ENCODE results near the gene KIF17. TPM values are rescaled to one million over a fixed set of nuclear protein-coding genes. Genes with fewer than 3 reads are reported as not detected.

KIF17 gene
- total and polyA plus RNA-seq, 4 donors: 0.49 to 3.2 (median 2.6) TPM

DNA sequence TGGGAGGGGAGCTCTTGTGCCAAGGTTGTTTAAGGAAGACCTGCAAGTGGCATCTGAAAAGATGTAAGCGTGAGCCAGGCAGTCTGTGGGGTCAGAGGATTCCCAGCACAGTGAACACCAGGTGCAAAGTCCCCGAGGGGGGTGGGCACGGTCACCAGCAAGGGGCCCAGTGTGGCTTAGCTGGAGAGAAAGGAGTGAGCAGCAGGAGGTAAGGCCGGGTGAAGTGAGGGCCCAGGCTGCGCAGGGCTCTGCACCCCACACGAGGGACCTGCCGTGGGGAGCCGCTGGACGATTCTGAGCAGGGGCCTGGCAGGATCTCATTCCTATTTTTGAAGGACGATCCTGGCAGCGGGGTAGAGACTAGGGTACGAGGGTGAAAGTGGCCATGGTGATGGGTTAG is 60.8 kb downstream of the KIF17 start:
- intact Hi-C loops (cut with DNase I): no loop called here
- 87 to 91% methylated on average over 11 to 12 of the region's 12 CpGs for WGBS, 2 donors
- Histone ChIP-seq H3K4me1 (ENCODE audit: control insufficient read depth in 1 of 2, insufficient read depth in 2 of 2, low read length in 2 of 2) (no peaks in the 10 kb centered on the region), H3K9me3 (ENCODE audit: control insufficient read depth, low read length) (no peaks in the 10 kb centered on the region), H3K27me3 (ENCODE audit: control insufficient read depth in 1 of 2, insufficient read depth in 2 of 2, low read length in 1 of 2) (no peaks in the 10 kb centered on the region), H3K36me3 (ENCODE audit: control insufficient read depth in 1 of 2, insufficient read depth in 2 of 2, low read length in 1 of 2) (peaks cover 3 to 16% of the 10 kb centered on the region in 2 donors), H3K27ac (ENCODE audit: low read depth in 1 of 2, low read length in 2 of 2) (no peak overlapping the region), H3K4me3 (ENCODE audit: low read length in 2 of 2) (no peak overlapping the region)
- ATAC-seq (ENCODE audit: low FRiP score) (no peak), DNase-seq (no peak)

DNA sequence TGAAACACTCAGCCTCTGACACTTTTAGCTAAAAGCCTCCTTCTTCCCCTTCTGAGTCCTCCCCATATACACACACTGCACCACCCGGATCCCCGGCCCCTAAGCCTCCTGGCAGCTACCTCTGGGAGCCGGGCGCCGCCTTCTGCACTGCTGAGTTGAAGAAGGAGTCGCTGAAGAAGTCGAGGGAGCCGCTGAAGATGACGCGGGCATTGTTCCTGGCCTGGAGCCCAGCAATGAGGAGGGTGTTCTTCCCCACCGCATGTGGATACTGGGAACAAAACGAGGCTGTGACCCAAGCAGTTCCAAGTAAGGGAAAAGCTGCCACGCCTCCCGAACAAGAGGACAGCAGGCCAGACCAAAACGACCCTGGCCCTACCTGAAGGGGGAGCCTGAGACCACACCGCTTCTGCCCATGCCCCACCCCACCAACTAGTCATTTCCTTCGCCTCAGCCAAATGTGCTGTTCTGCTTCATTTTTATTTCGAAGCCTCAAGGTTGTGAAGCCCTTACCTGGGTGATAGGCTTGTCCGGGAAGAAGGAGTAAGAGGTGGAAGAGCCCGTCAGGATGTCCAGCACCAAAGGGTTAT is 63.6 kb downstream of the KIF17 start:
- Histone ChIP-seq H3K9me3 (ENCODE audit: control insufficient read depth, low read length) (no peaks in the 10 kb centered on the region), H3K36me3 (ENCODE audit: control insufficient read depth in 1 of 2, insufficient read depth in 2 of 2, low read length in 1 of 2) (peaks cover 3 to 28% of the 10 kb centered on the region in 2 donors), H3K4me3 (ENCODE audit: low read length in 2 of 2) (no peak overlapping the region), H3K4me1 (ENCODE audit: control insufficient read depth in 1 of 2, insufficient read depth in 2 of 2, low read length in 2 of 2) (no peaks in the 10 kb centered on the region), H3K27me3 (ENCODE audit: control insufficient read depth in 1 of 2, insufficient read depth in 2 of 2, low read length in 1 of 2) (no peaks in the 10 kb centered on the region), H3K27ac (ENCODE audit: low read depth in 1 of 2, low read length in 2 of 2) (no peak overlapping the region)
- intact Hi-C loops (cut with DNase I): no loop called here
- WGBS, 2 donors: 75 to 80% methylated on average over 20 of the region's 20 CpGs
- no peak for ATAC-seq (ENCODE audit: low FRiP score)
- DNase-seq: no peak

DNA sequence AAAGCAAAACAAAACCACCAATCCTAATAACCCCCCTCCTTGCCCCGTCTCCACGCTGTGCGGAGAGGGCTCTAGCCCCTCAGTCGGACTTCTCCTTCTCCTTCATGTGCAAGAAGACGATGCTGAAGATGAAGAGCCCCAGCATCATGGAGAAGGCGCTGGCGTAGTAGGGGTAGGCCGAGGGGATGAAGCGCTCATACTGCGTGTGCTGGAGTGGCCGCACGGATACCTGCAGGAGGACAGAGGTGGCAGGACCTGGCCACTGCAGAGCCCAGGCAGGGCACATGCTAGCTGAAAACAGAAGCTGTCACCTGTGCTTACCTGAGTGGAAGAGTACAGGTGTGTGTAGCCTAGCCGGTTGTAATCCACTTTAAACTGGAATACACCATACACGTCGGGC is 65.5 kb downstream of the KIF17 start:
- 94 to 96% methylated on average over 15 of the region's 15 CpGs for WGBS, 2 donors

DNA sequence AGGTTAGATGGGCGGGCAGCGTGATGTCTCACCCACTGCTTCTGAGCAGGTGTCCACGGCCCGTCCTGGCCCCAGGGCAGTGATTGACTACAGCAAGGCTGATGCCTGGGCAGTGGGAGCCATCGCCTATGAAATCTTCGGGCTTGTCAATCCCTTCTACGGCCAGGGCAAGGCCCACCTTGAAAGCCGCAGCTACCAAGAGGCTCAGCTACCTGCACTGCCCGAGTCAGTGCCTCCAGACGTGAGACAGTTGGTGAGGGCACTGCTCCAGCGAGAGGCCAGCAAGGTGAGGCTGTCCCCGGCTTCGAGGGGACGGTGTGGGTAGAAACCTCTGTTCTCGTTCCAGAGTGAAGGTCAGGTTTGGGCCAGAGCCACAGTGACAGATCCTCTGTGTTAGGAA is 68.9 kb downstream of the KIF17 start:
- ATAC-seq (ENCODE audit: low FRiP score) (no peak), DNase-seq (no peak)
- intact Hi-C loops (cut with DNase I): no loop called here
- H3K9me3 ChIP-seq (ENCODE audit: control insufficient read depth, low read length): no peaks in the 10 kb centered on the region
- peaks cover 3 to 30% of the 10 kb centered on the region in 2 donors for H3K36me3 ChIP-seq (ENCODE audit: control insufficient read depth in 1 of 2, insufficient read depth in 2 of 2, low read length in 1 of 2)
- H3K27ac ChIP-seq (ENCODE audit: low read depth in 1 of 2, low read length in 2 of 2): no peak overlapping the region
- H3K4me3 ChIP-seq (ENCODE audit: low read length in 2 of 2): no peak overlapping the region
- H3K4me1 ChIP-seq (ENCODE audit: control insufficient read depth in 1 of 2, insufficient read depth in 2 of 2, low read length in 2 of 2): no peaks in the 10 kb centered on the region
- no peaks in the 10 kb centered on the region for H3K27me3 ChIP-seq (ENCODE audit: control insufficient read depth in 1 of 2, insufficient read depth in 2 of 2, low read length in 1 of 2)
- WGBS, 2 donors: 89 to 92% methylated on average over 15 of the region's 15 CpGs

More for the DNA sequence above, 65.5 kb downstream of the KIF17 start:
- H3K27me3 ChIP-seq (ENCODE audit: control insufficient read depth in 1 of 2, insufficient read depth in 2 of 2, low read length in 1 of 2): no peaks in the 10 kb centered on the region
- H3K4me1 ChIP-seq (ENCODE audit: control insufficient read depth in 1 of 2, insufficient read depth in 2 of 2, low read length in 2 of 2): no peaks in the 10 kb centered on the region
- DNase-seq (peak in 1 of 2 donors; percentile 46), ATAC-seq (ENCODE audit: low FRiP score) (no peak)
- H3K27ac ChIP-seq (ENCODE audit: low read depth in 1 of 2, low read length in 2 of 2): no peak overlapping the region
- peaks cover 3 to 31% of the 10 kb centered on the region in 2 donors for H3K36me3 ChIP-seq (ENCODE audit: control insufficient read depth in 1 of 2, insufficient read depth in 2 of 2, low read length in 1 of 2)
- H3K4me3 ChIP-seq (ENCODE audit: low read length in 2 of 2): no peak overlapping the region
- intact Hi-C loops (cut with DNase I): no loop called here
- H3K9me3 ChIP-seq (ENCODE audit: control insufficient read depth, low read length): no peaks in the 10 kb centered on the region

DNA sequence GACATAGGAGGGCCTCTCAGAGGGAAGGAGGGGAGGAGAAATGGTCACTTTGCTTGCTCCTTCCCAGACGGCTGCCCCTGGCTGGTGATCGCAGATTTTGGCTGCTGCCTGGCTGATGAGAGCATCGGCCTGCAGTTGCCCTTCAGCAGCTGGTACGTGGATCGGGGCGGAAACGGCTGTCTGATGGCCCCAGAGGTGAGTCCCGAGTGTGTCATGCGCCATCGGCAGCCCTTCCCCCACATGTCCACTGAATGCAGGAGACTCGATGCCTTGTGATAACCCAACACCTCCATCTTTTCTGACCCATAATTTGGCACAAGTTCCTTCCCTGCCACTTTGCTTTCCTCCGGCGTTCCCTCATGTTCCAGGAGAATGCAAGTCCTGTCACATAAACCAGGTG is 69.4 kb downstream of the KIF17 start:
- Histone ChIP-seq H3K36me3 (ENCODE audit: control insufficient read depth in 1 of 2, insufficient read depth in 2 of 2, low read length in 1 of 2) (peaks cover 3 to 28% of the 10 kb centered on the region in 2 donors), H3K4me3 (ENCODE audit: low read length in 2 of 2) (no peak overlapping the region), H3K27ac (ENCODE audit: low read depth in 1 of 2, low read length in 2 of 2) (no peak overlapping the region), H3K9me3 (ENCODE audit: control insufficient read depth, low read length) (no peaks in the 10 kb centered on the region), H3K4me1 (ENCODE audit: control insufficient read depth in 1 of 2, insufficient read depth in 2 of 2, low read length in 2 of 2) (no peaks in the 10 kb centered on the region), H3K27me3 (ENCODE audit: control insufficient read depth in 1 of 2, insufficient read depth in 2 of 2, low read length in 1 of 2) (no peaks in the 10 kb centered on the region)
- 85 to 86% methylated on average over 13 of the region's 13 CpGs for WGBS, 2 donors
- no peak for DNase-seq
- no peak for ATAC-seq (ENCODE audit: low FRiP score)
- intact Hi-C loops (cut with DNase I): no loop called here

DNA sequence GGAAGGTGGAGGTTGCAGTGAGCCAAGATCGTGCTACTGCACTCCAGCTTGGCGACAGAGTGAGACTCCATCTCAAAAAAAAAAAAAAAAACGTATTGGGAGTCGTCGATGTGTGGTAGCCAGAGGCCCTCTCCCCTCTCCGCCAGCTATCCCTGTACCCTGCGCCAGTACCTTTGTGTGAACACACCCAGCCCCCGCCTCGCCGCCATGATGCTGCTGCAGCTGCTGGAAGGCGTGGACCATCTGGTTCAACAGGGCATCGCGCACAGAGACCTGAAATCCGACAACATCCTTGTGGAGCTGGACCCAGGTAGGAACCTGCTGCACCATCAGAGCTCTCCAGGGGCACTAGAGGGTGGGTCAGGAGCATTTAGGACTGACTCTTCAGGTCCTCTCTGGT is 72.4 kb downstream of the KIF17 start:
- peaks cover 0 to 19% of the 10 kb centered on the region in 2 donors for H3K36me3 ChIP-seq (ENCODE audit: control insufficient read depth in 1 of 2, insufficient read depth in 2 of 2, low read length in 1 of 2)
- no peak overlapping the region for H3K4me3 ChIP-seq (ENCODE audit: low read length in 2 of 2)
- DNase-seq: no peak
- no peaks in the 10 kb centered on the region for H3K9me3 ChIP-seq (ENCODE audit: control insufficient read depth, low read length)
- no peak overlapping the region for H3K27ac ChIP-seq (ENCODE audit: low read depth in 1 of 2, low read length in 2 of 2)
- H3K4me1 ChIP-seq (ENCODE audit: control insufficient read depth in 1 of 2, insufficient read depth in 2 of 2, low read length in 2 of 2): no peaks in the 10 kb centered on the region
- WGBS, 2 donors: 89% methylated on average over 12 to 14 of the region's 14 CpGs
- no peak for ATAC-seq (ENCODE audit: low FRiP score)
- no peaks in the 10 kb centered on the region for H3K27me3 ChIP-seq (ENCODE audit: control insufficient read depth in 1 of 2, insufficient read depth in 2 of 2, low read length in 1 of 2)
- intact Hi-C loops (cut with DNase I): no loop called here

DNA sequence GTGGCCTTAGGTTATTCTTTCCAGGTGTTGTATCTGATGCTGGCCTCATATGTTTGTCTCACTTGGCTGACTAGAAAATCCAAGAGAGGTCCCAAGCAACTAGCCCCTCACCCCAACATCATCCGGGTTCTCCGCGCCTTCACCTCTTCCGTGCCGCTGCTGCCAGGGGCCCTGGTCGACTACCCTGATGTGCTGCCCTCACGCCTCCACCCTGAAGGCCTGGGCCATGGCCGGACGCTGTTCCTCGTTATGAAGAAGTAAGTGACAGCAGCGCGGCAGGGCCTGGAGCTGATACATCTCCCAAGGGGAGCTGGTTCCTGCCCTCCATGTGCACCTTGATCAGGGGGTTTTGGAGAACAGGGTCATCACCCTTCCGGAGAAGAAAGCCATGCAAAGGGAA is 73.4 kb downstream of the KIF17 start:
- Histone ChIP-seq H3K4me3 (ENCODE audit: low read length in 2 of 2) (no peak overlapping the region), H3K36me3 (ENCODE audit: control insufficient read depth in 1 of 2, insufficient read depth in 2 of 2, low read length in 1 of 2) (peaks cover 0 to 15% of the 10 kb centered on the region in 2 donors), H3K27ac (ENCODE audit: low read depth in 1 of 2, low read length in 2 of 2) (no peak overlapping the region), H3K9me3 (ENCODE audit: control insufficient read depth, low read length) (no peaks in the 10 kb centered on the region), H3K4me1 (ENCODE audit: control insufficient read depth in 1 of 2, insufficient read depth in 2 of 2, low read length in 2 of 2) (no peaks in the 10 kb centered on the region), H3K27me3 (ENCODE audit: control insufficient read depth in 1 of 2, insufficient read depth in 2 of 2, low read length in 1 of 2) (no peaks in the 10 kb centered on the region)
- ATAC-seq (ENCODE audit: low FRiP score) (no peak), DNase-seq (no peak)
- 91 to 93% methylated on average over 13 of the region's 13 CpGs for WGBS, 2 donors
- intact Hi-C loops (cut with DNase I): no loop called here

DNA sequence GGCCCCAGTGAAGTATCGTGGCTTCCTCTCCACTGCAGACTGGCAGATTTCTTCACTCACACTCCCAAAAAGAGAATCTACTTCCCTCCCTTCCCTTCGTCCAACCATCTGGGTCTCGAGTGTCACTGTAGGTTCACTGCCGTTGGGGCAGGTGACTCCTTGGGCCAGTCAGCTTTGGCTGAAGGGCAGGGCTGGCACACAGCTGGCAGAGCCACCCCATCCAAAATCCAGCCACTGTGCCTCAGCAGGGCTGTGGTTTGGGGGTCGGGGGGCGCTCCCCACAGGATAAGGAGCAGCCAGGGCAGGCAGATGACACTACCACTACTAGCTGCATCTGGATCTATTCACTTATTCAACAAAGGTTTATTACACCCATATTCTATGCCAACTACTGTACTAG is 74.7 kb downstream of the KIF17 start:
- H3K9me3 ChIP-seq (ENCODE audit: control insufficient read depth, low read length): no peaks in the 10 kb centered on the region
- WGBS, 2 donors: 68 to 83% methylated on average over 6 of the region's 6 CpGs
- no peaks in the 10 kb centered on the region for H3K4me1 ChIP-seq (ENCODE audit: control insufficient read depth in 1 of 2, insufficient read depth in 2 of 2, low read length in 2 of 2)
- ATAC-seq (ENCODE audit: low FRiP score) (no peak), DNase-seq (no peak)
- peaks cover 0 to 12% of the 10 kb centered on the region in 2 donors for H3K36me3 ChIP-seq (ENCODE audit: control insufficient read depth in 1 of 2, insufficient read depth in 2 of 2, low read length in 1 of 2)
- no peak overlapping the region for H3K27ac ChIP-seq (ENCODE audit: low read depth in 1 of 2, low read length in 2 of 2)
- H3K4me3 ChIP-seq (ENCODE audit: low read length in 2 of 2): no peak overlapping the region
- H3K27me3 ChIP-seq (ENCODE audit: control insufficient read depth in 1 of 2, insufficient read depth in 2 of 2, low read length in 1 of 2): no peaks in the 10 kb centered on the region
- intact Hi-C loops (cut with DNase I): no loop called here

DNA sequence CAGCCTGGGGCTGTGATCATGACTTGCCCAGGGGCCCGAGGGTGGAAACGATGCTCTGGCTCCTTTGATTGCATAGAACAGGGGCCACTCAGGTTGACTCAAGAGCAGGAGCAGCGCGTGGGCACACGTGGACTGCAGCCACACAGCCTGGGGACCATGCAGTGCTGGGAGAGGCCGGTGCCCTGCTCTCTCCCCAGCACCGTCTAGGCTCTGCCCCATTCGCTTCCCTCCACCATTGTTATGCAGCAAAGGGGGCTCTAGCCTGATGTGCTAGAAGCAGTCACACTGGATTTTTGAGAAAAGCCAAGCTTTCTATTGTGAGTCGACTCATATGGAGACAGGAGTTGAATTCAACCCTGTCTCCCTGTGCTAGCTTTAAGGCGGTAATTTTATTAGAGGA is 75.8 kb downstream of the KIF17 start:
- Histone ChIP-seq H3K27ac (ENCODE audit: low read depth in 1 of 2, low read length in 2 of 2) (no peak overlapping the region), H3K27me3 (ENCODE audit: control insufficient read depth in 1 of 2, insufficient read depth in 2 of 2, low read length in 1 of 2) (no peaks in the 10 kb centered on the region), H3K4me1 (ENCODE audit: control insufficient read depth in 1 of 2, insufficient read depth in 2 of 2, low read length in 2 of 2) (no peaks in the 10 kb centered on the region), H3K36me3 (ENCODE audit: control insufficient read depth in 1 of 2, insufficient read depth in 2 of 2, low read length in 1 of 2) (peaks cover 0 to 14% of the 10 kb centered on the region in 2 donors), H3K4me3 (ENCODE audit: low read length in 2 of 2) (no peak overlapping the region), H3K9me3 (ENCODE audit: control insufficient read depth, low read length) (no peaks in the 10 kb centered on the region)
- ATAC-seq (ENCODE audit: low FRiP score): no peak
- 69 to 79% methylated on average over 10 of the region's 10 CpGs for WGBS, 2 donors
- intact Hi-C loops (cut with DNase I): no loop called here
- DNase-seq: no peak
